ENCODE results near the gene UBE4B. TPM values are rescaled to one million over a fixed set of nuclear protein-coding genes. Genes with fewer than 3 reads are reported as not detected.

The UBE4B gene
- total RNA-seq, 1 donor from 2014 or later, result 16.4 TPM

DNA sequence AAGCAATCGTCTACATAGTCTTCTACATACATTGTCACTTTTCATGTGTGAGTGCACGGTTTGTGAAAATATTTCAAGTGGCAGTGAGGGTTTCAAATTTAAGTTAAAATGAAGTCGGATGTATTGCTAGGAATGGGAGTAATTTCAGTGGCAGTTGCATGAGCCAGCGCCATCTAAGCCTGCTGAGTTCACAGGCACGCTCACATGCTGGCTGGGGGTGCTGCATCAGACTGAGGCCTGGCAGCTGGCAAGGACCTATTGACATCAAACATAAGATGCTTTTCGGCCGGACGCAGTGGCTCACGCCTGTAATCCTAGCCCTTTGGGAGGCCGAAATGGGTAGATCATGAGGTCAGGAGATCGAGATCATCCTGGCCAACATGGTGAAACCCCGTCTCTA is 80.7 kb downstream of the UBE4B start:
- DNase-seq (ENCODE audit: low read depth in 2 of 2), result no peak

- no peak for DNase-seq (ENCODE audit: low read depth in 2 of 2)
Measured at GRCh38 chr1:10114746-10115145, 82.0 kb downstream of the UBE4B start.

- no peak for DNase-seq (ENCODE audit: low read depth in 2 of 2)
Measured at GRCh38 chr1:10117132-10117531, 84.4 kb downstream of the UBE4B start.

GRCh38 chr1:10117865-10118264 is 85.1 kb downstream of the UBE4B start:
- no peak for DNase-seq (ENCODE audit: low read depth in 2 of 2)

- no peak for DNase-seq (ENCODE audit: low read depth in 2 of 2)
Measured at GRCh38 chr1:10121688-10122087, 88.9 kb downstream of the UBE4B start.

- peak in 1 of 2 donors; percentile 38 for DNase-seq (ENCODE audit: low read depth in 2 of 2)
Measured at GRCh38 chr1:10122926-10123325, 90.2 kb downstream of the UBE4B start.

DNA sequence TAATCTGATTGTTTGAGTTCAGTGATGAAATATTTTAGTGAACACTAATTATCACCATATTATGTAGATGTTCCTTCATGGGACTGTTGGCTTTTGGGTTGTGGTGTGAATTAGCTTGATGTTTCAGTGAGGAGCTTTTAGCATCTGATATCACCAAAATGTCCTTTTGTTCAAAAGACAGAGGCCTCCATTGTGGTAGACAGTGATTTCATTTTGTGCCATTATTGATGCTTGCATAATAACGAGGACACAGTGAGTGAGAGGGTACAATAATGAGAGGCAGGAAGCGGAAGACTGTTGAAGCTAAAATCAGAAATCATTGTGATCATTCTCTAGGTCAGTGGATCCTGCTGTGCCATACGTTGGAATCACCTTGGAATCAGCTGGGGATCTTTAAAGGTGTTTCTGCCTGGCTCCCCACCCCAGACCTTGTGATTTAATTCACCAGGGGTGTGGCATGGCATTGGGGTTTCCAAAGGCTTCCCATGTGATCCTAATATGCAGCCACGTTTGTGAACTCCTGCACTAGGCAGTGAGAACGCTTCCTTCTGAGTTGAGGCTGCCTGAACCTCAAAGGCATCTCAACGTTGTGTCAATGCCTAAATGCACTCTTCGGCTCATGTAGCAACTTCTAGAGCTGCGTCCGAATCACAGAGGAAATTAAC is 95.5 kb downstream of the UBE4B start:
- DNase-seq (ENCODE audit: low read depth in 2 of 2), result no peak

DNA sequence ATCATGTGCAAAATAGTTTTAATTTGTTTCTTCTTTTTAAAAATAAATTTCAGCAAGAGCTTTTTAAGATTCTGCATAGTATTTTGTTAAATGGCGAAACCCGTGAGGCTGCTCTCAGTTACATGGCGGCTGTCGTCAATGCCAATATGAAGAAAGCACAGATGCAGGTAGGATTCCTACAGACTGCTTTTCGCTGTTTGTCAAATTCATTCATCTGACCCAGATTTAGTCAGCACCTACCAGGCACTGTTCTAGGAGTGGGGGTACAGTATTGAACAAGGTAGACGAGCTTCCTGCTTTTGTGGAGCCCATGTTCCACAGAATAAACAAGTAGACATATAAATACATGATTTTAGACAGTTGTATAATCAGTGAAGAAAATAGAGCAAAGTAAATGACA is 99.6 kb downstream of the UBE4B start:
- no peak for DNase-seq (ENCODE audit: low read depth in 2 of 2)

DNA sequence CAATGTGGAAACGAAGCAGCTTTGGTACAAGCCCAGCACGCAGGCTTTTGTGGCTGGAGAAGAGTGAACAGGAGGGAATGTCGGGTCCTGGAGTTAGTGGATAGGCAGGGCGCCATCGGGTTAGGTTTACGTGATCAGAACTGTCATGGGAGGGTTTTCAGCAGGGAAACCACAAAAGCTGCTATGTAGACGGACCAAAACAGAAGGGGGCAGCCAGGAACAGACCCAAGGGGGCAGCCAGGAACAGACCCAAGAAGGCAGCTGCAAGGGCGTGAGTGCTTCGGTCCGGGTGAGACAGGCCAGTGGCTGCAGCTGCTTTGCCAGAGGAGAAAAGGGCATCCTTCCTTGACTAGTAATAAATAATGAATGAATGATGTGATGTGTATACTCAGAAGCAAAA is 100.1 kb downstream of the UBE4B start:
- no peak for DNase-seq (ENCODE audit: low read depth in 2 of 2)

DNA sequence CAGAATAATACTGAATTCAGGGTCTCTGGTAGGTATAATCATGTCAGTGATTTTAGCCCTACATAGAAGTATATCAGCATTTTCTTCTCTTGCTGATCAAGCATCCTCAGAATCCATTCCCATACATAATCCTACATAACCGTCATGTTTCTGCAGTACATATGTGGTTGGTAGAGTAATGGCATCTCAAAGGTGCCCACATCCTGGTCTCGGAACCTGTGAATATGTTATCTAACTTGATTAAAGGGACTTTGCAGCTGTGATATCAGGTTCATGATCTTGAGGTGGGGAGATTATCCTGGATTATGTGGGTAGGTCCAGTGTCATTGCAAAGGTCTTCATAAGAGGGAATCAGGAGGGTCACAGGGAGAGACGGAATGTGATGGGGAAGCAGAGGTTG is 108.2 kb downstream of the UBE4B start:
- no peak for DNase-seq (ENCODE audit: low read depth in 2 of 2)

DNA sequence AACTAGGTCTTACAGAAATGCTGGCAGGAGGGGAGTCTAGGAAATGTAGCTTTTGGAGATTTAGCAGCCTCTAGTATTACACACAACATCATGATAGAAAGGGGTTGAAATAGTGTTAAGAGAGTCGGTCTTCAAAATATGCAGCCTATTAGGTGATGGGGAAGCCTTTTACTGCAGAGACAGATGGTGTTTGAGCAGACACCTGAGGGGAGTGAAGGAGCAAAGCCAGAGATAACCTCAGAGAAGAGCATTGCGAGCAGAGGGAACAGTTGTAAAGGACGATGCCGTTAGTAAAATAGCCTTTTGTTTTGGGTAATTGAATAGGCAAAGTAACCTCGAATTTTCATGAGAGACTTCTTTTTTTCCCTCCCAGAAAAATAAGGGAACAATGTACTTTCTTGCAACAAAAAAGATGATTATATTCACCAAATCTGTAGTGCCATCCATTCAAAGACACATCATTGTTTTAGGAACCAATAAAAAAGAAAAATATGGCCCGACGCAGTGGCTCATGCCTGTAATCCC is 111.3 kb downstream of the UBE4B start:
- no peak for DNase-seq (ENCODE audit: low read depth in 2 of 2)

DNA sequence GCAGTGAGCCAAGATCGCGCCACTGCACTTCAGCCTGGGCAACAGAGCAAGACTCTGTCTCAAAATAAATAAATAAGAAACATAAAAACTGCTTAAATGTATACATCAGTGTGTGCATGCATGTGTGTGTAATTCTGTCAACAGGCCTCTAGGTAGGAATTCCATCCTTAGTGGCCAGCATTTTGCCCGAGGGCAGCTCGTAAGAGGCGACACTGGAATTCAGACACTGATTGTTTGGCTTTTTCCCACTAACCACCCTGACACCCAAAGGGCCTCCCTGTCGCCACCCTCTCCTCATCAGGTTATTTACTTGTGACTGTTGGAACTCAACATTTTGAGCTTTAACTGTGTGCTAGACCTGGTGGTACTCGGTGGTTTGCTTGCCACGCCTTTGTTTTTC is 113.6 kb downstream of the UBE4B start:
- DNase-seq (ENCODE audit: low read depth in 2 of 2), result no peak

DNA sequence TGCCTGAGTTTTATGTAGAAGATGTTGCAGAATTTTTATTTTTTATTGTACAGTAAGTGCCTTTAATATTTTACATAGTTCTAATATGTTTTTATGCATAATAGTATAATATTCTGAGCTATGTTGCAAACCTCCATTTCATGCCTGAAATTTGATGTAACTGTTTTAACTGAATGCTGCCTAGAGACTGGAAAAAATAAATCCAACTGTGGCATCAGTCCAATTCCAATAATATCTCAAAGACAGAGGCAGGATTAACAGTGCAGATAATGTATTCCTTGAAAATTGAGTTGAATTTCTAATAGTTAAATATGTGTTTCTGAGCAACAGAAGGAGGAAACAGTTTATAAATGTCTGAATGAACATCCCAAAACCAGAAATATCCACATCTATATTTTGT is 116.5 kb downstream of the UBE4B start:
- DNase-seq (ENCODE audit: low read depth in 2 of 2), result no peak

DNA sequence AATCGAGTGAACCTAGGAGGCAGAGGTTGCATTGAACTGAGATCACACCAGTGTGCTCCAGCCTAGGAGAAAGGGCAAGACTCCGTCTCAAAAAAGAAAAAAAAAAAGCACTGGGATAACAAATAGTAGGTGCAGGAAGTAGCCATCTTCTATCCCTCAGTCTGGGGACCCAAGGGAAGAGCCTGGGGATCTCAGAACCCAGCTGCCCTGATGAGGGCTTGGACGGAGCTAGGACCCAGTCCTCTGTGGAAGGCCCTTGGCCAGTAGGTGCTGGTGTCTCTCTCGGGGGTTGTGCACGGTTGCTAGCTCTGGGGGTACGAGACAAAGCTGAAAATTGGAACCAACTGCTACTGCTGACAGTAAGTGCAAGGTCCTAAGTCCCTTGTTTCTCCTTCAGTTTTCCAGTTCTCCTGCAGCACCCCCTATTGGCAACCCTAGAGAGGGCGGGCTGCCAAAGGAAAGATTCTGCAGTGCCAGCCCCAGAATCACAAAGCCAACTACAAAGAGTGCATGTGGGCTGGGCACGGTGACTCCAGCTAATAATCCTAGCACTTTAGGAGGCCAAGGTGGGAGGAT is 120.0 kb downstream of the UBE4B start:
- peak; percentile 30 to 66 for DNase-seq (ENCODE audit: low read depth in 2 of 2)

DNA sequence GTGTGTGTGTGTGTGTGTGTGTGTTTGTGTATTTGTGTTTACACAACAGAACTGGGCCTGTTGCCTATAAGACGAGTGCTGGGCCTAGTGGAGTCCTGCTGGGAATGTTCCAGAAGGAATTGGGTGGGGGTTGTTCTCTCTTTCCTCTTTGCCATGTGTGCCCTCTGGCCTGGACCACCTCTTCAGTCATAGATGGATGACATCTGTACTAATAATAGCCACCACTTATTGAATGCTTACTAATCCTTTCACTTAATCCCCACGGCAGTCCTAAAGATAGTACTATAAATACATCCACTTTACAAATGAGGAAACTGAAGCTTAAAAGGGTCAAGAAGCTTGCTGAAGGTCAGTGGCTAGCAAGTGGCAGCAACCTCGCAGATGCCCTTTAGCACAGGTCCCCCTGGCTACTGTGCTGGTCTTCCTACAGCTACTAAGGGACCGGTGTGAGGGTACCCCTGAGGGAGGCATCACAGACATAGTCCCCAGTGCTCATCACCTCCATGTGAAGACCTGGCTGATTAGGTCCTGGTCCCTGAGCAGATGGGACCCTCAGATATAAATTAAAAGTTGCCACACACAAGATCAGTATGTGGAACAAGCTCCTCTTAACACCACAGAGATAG is 122.4 kb downstream of the UBE4B start:
- no peak for DNase-seq (ENCODE audit: low read depth in 2 of 2)

GRCh38 chr1:10160173-10160572 is 127.4 kb downstream of the UBE4B start:
- DNase-seq (ENCODE audit: low read depth in 2 of 2), result no peak

GRCh38 chr1:10160907-10161490 is 128.2 kb downstream of the UBE4B start:
- DNase-seq (ENCODE audit: low read depth in 2 of 2), result no peak

- peak in 1 of 2 donors; percentile 60 for DNase-seq (ENCODE audit: low read depth in 2 of 2)
Measured at GRCh38 chr1:10161541-10162290, 129.0 kb downstream of the UBE4B start.

GRCh38 chr1:10168912-10169514 is 136.3 kb downstream of the UBE4B start:
- DNase-seq (ENCODE audit: low read depth in 2 of 2), result no peak

DNA sequence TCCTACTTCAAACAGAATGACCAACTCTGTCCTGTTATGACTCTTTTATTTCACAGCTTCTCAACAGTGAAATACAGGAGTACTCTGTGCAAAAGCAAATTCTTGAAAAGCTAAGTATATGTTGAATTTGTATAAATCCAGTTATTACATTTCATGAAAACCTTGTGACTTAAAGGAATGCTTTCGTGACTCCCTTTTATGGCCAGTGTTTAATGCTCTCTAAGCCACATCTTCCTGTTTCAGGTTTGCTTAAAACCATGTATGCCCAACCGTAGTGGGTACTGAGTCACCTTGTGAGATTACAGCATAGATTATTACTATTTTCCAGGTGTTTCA is 137.4 kb downstream of the UBE4B start:
- DNase-seq (ENCODE audit: low read depth in 2 of 2), result no peak

DNA sequence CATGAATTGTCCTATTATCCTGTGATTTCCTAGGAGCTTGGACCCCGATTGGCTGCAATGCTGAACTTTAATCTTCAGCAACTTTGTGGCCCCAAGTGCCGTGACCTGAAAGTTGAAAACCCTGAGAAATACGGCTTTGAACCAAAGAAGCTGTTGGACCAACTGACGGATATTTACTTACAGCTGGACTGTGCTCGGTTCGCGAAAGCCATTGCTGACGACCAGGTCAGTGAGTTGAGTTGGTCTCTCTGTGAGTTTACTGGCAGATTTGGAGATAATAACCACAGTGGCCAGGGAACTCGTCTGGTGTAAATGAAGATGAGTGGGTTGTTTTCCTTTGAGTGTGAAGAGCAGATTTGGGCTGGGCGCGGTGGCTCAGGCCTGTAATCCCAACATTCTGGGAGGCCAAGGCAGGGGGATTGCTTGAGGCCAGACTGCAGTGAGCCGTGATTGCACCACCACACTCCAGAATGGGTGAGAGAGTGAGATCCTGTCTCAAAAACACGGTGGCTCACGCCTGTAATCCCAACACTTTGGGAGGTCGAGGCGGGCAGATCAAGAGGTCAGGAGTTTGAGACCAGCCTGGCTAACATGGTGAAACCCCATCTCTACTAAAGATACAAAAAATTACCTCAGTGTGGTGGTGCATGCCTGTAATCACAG is 138.5 kb downstream of the UBE4B start:
- no peak for DNase-seq (ENCODE audit: low read depth in 2 of 2)
